ENCODE measurements around the gene ZMYND15.

DNA sequence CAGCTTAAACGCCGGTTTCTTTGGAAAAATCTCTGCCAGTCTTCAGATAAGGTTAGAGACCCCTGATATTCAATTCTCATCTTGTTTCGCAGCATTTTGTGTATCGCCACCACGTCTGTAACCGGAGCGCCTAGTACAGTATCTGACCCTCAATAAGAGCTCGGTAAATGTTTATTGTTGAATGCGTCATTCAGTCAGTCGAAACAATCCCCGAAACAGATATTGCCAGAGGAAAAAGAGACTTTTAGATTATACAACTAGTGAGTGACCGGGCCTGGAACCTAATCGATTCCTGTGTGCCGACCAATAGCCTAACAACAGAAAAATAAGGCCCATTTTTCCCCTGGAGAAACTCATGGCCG lies 36.3 kb upstream of the ZMYND15 start:
- TF ChIP-seq RAD21 (conservative IDR thresholded peaks at IDR 0.05 in 1 of 2, IDR thresholded peaks at IDR 0.05 in 1 of 2) (no peak), HOXA7 (CRISPR knock-in tag; IDR thresholded peaks at IDR 0.05) (no peak), MAFK (IDR thresholded peaks at IDR 0.05; ENCODE audit: partially characterized antibody) (no peak)
- TF ChIP-seq, protein P1, sequence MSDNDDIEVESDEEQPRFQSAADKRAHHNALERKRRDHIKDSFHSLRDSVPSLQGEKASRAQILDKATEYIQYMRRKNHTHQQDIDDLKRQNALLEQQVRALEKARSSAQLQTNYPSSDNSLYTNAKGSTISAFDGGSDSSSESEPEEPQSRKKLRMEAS (IDR thresholded peaks at IDR 0.05): no peak
- TF ChIP-seq, protein P2, sequence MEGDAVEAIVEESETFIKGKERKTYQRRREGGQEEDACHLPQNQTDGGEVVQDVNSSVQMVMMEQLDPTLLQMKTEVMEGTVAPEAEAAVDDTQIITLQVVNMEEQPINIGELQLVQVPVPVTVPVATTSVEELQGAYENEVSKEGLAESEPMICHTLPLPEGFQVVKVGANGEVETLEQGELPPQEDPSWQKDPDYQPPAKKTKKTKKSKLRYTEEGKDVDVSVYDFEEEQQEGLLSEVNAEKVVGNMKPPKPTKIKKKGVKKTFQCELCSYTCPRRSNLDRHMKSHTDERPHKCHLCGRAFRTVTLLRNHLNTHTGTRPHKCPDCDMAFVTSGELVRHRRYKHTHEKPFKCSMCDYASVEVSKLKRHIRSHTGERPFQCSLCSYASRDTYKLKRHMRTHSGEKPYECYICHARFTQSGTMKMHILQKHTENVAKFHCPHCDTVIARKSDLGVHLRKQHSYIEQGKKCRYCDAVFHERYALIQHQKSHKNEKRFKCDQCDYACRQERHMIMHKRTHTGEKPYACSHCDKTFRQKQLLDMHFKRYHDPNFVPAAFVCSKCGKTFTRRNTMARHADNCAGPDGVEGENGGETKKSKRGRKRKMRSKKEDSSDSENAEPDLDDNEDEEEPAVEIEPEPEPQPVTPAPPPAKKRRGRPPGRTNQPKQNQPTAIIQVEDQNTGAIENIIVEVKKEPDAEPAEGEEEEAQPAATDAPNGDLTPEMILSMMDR (IDR thresholded peaks at IDR 0.05): no peak
- TF ChIP-seq, protein P3, sequence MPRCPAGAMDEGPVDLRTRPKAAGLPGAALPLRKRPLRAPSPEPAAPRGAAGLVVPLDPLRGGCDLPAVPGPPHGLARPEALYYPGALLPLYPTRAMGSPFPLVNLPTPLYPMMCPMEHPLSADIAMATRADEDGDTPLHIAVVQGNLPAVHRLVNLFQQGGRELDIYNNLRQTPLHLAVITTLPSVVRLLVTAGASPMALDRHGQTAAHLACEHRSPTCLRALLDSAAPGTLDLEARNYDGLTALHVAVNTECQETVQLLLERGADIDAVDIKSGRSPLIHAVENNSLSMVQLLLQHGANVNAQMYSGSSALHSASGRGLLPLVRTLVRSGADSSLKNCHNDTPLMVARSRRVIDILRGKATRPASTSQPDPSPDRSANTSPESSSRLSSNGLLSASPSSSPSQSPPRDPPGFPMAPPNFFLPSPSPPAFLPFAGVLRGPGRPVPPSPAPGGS (IDR thresholded peaks at IDR 0.05): no peak

Measured in A549 (cell line).